Dendritic cell treated with granulocyte-macrophage colony-stimulating factor and Interleukin-4, amounts not matched to agents 40 ng/mL and 50 ng/mL, for 4 days (primary cell): ENCODE results near the gene CHKA.

Source experiments
- H3K27ac Mint-ChIP-seq: one replicate; pipeline ENCODE4 v1.8.0; 2022; ENCODE audit warnings: mild to moderate bottlenecking, mixed read lengths
- H3K27me3 Mint-ChIP-seq: one replicate; pipeline ENCODE4 v1.8.0; 2022; ENCODE audit warnings: mild to moderate bottlenecking, mixed read lengths
- H3K36me3 Mint-ChIP-seq: one replicate; pipeline ENCODE4 v1.8.0; 2022; ENCODE audit warnings: low read depth, mixed read lengths
- H3K4me1 Mint-ChIP-seq: one replicate; pipeline ENCODE4 v1.8.0; 2022; ENCODE audit warnings: low read depth, mixed read lengths
- H3K4me3 Mint-ChIP-seq: one replicate; pipeline ENCODE4 v1.8.0; 2022; ENCODE audit warnings: mild to moderate bottlenecking, moderate library complexity, mixed read lengths
- H3K9me3 Mint-ChIP-seq: one replicate; pipeline ENCODE4 v1.8.0; 2022; ENCODE audit warnings: mixed read lengths
- intact Hi-C: fragments of 100-400 bp; cut with micrococcal nuclease; formaldehyde crosslinking; loops from one replicate; pipeline ENCODE4 v1.15.0; 2022

CHKA gene

GRCh38 chr11:68003846-68004550 is 117.2 kb downstream of the CHKA start, which contains the start of gene UNC93B1:
UNC93B1 (minus strand) TSS chr11:68004097; CDS start chr11:68004043, 54 bp downstream.
- Mint-ChIP-seq H3K27ac (peak within 1 kb of the TSS; percentile 72), H3K9me3 (no peaks in the 10 kb centered on the region), H3K36me3 (peaks cover 39% of the 10 kb centered on the region), H3K27me3 (no peaks in the 10 kb centered on the region), H3K4me1 (peaks cover 74% of the 10 kb centered on the region), H3K4me3 (peak within 1 kb of the TSS; percentile 87)
- intact Hi-C loops, result no loop called here

- intact Hi-C loops, result no loop called here
- H3K4me3 Mint-ChIP-seq, result peak overlapping the region; percentile 87
- H3K27me3 Mint-ChIP-seq, result no peaks in the 10 kb centered on the region
- peaks cover 47% of the 10 kb centered on the region for H3K36me3 Mint-ChIP-seq
- no peaks in the 10 kb centered on the region for H3K9me3 Mint-ChIP-seq
- H3K27ac Mint-ChIP-seq, result peak overlapping the region; percentile 72
- H3K4me1 Mint-ChIP-seq, result peaks cover 74% of the 10 kb centered on the region
Observed at GRCh38 chr11:68002938-68003845, 118.0 kb downstream of the CHKA start.
